OCI-LY1 (cell line): Measurements from ENCODE around the gene SDC3.

Experiments
- H2AFZ ChIP-seq: fragments of 200-600 bp; sonication (generic), shearing (Covaris generic); 2 replicates; pipeline ENCODE4 v1.6.0; 2014; ENCODE audit warnings: antibody characterized with exemption, mild to moderate bottlenecking, low read length
- H3F3A ChIP-seq: fragments of 200-600 bp; sonication (generic), shearing (Covaris generic); 2 replicates; pipeline ENCODE4 v1.6.0; 2014; ENCODE audit warnings: mild to moderate bottlenecking, antibody characterized with exemption, low read length, moderate library complexity; ENCODE audit not compliant: insufficient read depth
- H3K27ac ChIP-seq: fragments of 200-600 bp; sonication (generic); 2 replicates; pipeline ENCODE4 v1.5.1; 2014; ENCODE audit warnings: low read length, mixed run types, mild to moderate bottlenecking, low read depth; ENCODE audit not compliant: poor library complexity, severe bottlenecking
- H3K27me3 ChIP-seq: fragments of 200-600 bp; sonication (generic); 2 replicates; pipeline ENCODE4 v1.6.0; 2014; ENCODE audit warnings: antibody characterized with exemption, mild to moderate bottlenecking, low read length, moderate library complexity; ENCODE audit not compliant: insufficient read depth
- H3K36me3 ChIP-seq: fragments of 200-600 bp; sonication (generic); 2 replicates; pipeline ENCODE4 v1.6.1; 2014; ENCODE audit warnings: mild to moderate bottlenecking, antibody characterized with exemption, low read length, moderate library complexity, mixed read lengths; ENCODE audit not compliant: insufficient read depth
- H3K4me1 ChIP-seq: fragments of 200-600 bp; sonication (generic); 2 replicates; pipeline ENCODE4 v1.5.1; 2014; ENCODE audit warnings: mild to moderate bottlenecking, low read length, moderate library complexity; ENCODE audit not compliant: insufficient read depth, severe bottlenecking
- H3K4me2 ChIP-seq: fragments of 200-600 bp; sonication (generic), shearing (Covaris generic); 2 replicates; pipeline ENCODE4 v1.6.1; 2014; ENCODE audit warnings: low read length
- H3K4me3 ChIP-seq: fragments of 200-600 bp; sonication (generic); 2 replicates; pipeline ENCODE4 v1.5.1; 2014; ENCODE audit warnings: low read length, low read depth, mild to moderate bottlenecking, mixed read lengths; ENCODE audit not compliant: poor library complexity, severe bottlenecking
- H3K79me2 ChIP-seq: fragments of 200-600 bp; shearing (Covaris generic); 2 replicates; pipeline ENCODE4 v1.6.1; 2016; ENCODE audit warnings: mixed run types, low read length, mixed read lengths; ENCODE audit not compliant: insufficient read depth
- H3K9ac ChIP-seq: fragments of 200-600 bp; sonication (generic), shearing (Covaris generic); 2 replicates; pipeline ENCODE4 v1.6.1; 2014; ENCODE audit warnings: mild to moderate bottlenecking, low read length, mixed read lengths
- H3K9me2 ChIP-seq: fragments of 200-600 bp; sonication (generic), shearing (Covaris generic); 2 replicates; pipeline ENCODE4 v1.6.1; 2014; ENCODE audit warnings: low read depth, mild to moderate bottlenecking, low read length, mixed read lengths
- H3K9me3 ChIP-seq: fragments of 200-600 bp; shearing (Covaris generic); 2 replicates; pipeline ENCODE4 v1.6.1; 2014; ENCODE audit warnings: low read length, mixed read lengths
- H4K20me1 ChIP-seq: fragments of 200-600 bp; sonication (generic), shearing (Covaris generic); 2 replicates; pipeline ENCODE4 v1.6.0; 2016; ENCODE audit warnings: mild to moderate bottlenecking, low read length; ENCODE audit not compliant: insufficient read depth
- EZH2 ChIP-seq: fragments of 200-600 bp; sonication (generic), shearing (Covaris generic); IDR thresholded peaks from 2 replicates; pipeline ENCODE4 v1.8.0; 2017; ENCODE audit warnings: borderline replicate concordance, mixed run types, mild to moderate bottlenecking, antibody characterized with exemption, low read length, moderate library complexity, mixed read lengths
- TF ChIP-seq, protein P1 (sequence below): fragments of 200-600 bp; sonication (generic), shearing (Covaris generic); IDR thresholded peaks from 2 replicates; pipeline ENCODE4 v1.5.1; 2017; ENCODE audit warnings: mild to moderate bottlenecking, antibody characterized with exemption, low read length, moderate library complexity, mixed read lengths

Gene SDC3

DNA sequence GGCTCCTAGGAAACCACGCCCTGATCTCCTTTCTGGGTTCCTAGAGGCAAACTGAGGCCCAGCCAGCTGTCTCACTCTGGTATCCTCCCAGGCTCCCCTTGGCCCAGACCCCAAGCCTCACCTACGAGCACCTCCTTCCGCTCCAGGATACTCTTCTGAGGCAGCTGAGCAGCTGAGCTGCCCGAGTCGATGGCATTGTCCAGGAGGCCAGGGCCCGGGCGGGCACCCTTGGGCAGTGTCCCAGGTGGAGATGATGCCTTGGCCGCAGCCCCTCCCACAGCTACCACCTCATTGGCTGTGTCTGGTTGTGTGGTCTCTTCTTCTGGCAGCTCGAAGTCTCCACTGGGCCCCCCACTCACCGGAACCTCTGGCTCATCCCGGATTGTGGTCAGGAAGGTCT lies 34.4 kb downstream of the SDC3 start:
- no peak overlapping the region for H3K4me3 ChIP-seq
- H2AFZ ChIP-seq: no peak overlapping the region
- H3K36me3 ChIP-seq: no peaks in the 10 kb centered on the region
- no peak for TF ChIP-seq EZH2
- TF ChIP-seq, protein P1, sequence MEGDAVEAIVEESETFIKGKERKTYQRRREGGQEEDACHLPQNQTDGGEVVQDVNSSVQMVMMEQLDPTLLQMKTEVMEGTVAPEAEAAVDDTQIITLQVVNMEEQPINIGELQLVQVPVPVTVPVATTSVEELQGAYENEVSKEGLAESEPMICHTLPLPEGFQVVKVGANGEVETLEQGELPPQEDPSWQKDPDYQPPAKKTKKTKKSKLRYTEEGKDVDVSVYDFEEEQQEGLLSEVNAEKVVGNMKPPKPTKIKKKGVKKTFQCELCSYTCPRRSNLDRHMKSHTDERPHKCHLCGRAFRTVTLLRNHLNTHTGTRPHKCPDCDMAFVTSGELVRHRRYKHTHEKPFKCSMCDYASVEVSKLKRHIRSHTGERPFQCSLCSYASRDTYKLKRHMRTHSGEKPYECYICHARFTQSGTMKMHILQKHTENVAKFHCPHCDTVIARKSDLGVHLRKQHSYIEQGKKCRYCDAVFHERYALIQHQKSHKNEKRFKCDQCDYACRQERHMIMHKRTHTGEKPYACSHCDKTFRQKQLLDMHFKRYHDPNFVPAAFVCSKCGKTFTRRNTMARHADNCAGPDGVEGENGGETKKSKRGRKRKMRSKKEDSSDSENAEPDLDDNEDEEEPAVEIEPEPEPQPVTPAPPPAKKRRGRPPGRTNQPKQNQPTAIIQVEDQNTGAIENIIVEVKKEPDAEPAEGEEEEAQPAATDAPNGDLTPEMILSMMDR: no peak
- no peaks in the 10 kb centered on the region for H4K20me1 ChIP-seq
- H3K9ac ChIP-seq: no peak overlapping the region
- H3K27me3 ChIP-seq: peaks cover 5% of the 10 kb centered on the region; the same call in 1 of the 2 replicates
- no peaks in the 10 kb centered on the region for H3K79me2 ChIP-seq
- H3K4me2 ChIP-seq: no peak overlapping the region
- no peaks in the 10 kb centered on the region for H3F3A ChIP-seq
- H3K9me3 ChIP-seq: no peaks in the 10 kb centered on the region
- no peaks in the 10 kb centered on the region for H3K4me1 ChIP-seq
- no peak overlapping the region for H3K27ac ChIP-seq
- no peaks in the 10 kb centered on the region for H3K9me2 ChIP-seq

DNA sequence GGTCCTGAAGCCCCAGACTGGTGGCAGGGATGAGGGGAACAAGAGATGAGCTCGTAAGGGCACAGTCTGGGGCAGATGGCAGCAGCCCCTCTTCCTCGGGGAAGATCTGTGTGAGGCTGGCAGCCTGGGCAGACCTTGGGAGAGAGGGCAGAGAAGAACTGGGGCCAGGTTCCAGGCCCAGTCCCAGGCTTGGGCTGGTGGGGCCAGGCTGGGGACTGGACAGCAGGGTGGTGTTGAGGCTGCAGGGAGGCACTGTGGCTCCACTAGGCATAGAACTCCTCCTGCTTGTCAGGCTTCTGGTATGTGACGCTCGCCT lies 35.7 kb downstream of the SDC3 start:
- Histone ChIP-seq H2AFZ (no peak overlapping the region), H3K79me2 (no peaks in the 10 kb centered on the region), H3K27me3 (peaks cover 12% of the 10 kb centered on the region; the same call in 1 of the 2 replicates), H3K4me1 (no peaks in the 10 kb centered on the region), H3F3A (no peaks in the 10 kb centered on the region), H3K27ac (no peak overlapping the region), H3K4me2 (no peak overlapping the region), H4K20me1 (no peaks in the 10 kb centered on the region), H3K9me3 (no peaks in the 10 kb centered on the region), H3K9me2 (no peaks in the 10 kb centered on the region), H3K4me3 (no peak overlapping the region), H3K36me3 (no peaks in the 10 kb centered on the region), H3K9ac (no peak overlapping the region)
- TF ChIP-seq, protein P1: no peak
- TF ChIP-seq EZH2: no peak

DNA sequence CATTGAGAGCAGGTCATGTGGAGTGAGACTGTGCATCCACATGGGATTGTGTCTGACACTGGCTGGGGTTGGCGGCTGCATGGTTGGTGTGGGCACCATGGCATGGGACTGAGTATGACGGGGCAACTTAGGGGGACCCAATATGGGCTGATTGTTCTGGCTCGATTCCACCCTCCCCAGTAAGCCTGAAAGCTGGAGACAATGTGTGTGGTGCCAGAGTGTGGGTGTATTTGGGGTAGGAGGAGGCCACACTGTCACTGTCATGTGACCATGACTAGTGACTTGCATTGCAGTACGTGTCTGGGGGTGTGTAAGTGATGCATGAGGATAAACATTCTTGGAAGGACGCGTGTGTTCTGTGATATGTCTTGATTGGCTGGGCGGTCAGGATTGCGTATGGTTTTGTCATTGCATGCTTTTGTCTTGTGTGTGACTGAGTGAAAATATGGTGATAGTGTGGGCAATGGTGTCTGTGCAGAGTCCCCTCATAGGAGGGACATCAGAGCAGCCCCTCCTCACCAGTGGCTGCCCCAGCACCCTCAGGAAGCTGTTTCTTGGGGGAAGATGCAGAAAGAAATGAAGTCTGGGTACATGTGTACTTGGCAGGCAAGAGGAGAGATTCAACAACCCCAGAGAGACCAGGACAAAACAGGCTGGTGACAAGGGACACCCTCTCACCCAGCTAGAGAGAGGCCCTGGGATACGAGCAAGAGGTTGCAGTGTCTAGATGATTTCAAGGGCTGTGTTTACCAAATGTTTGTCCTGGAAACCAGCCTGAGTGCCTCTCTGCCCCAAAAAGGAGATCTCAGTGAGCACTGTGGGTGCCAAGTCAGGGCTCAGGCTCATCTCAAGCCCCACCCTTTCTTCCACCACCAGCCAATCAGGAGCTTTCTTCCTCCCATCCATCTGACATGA lies 36.3 kb downstream of the SDC3 start:
- H3F3A ChIP-seq: no peaks in the 10 kb centered on the region
- no peaks in the 10 kb centered on the region for H3K4me1 ChIP-seq
- H2AFZ ChIP-seq: no peak overlapping the region

More for the DNA sequence above, 36.3 kb downstream of the SDC3 start:
- Histone ChIP-seq H3K36me3 (no peaks in the 10 kb centered on the region), H3K9me3 (no peaks in the 10 kb centered on the region), H3K27ac (no peak overlapping the region), H3K79me2 (no peaks in the 10 kb centered on the region), H3K4me3 (no peak overlapping the region), H3K4me2 (no peak overlapping the region), H3K27me3 (peaks cover 12% of the 10 kb centered on the region; the same call in 1 of the 2 replicates), H3K9me2 (no peaks in the 10 kb centered on the region), H4K20me1 (no peaks in the 10 kb centered on the region), H3K9ac (no peak overlapping the region)
- no peak for TF ChIP-seq EZH2
- TF ChIP-seq, protein P1: no peak
